Caco-2 (cell line): Measurements from ENCODE around the gene ATP8B4. TPM values are rescaled to one million over a fixed set of nuclear protein-coding genes. Genes with fewer than 3 reads are reported as not detected.

Experiments used
- BruUV-seq: library from RNA; stranded (reverse); fragments of 400-500 nt; replicated peaks from 2 replicates; lab custom pipeline; 2021; lab: Mats Ljungman, UMichigan
- CTCF ChIA-PET: fragments of 300-600 bp; sonication (Branson Sonifier 250); formaldehyde crosslinking; loops from one replicate; lab custom pipeline; 2022; ENCODE audit warnings: antibody characterized with exemption; lab: Charles Lee
- POLR2A ChIA-PET: fragments of 300-600 bp; sonication (Branson Sonifier 250); formaldehyde crosslinking; loops from one replicate; lab custom pipeline; 2022; ENCODE audit warnings: antibody characterized with exemption; lab: Charles Lee
- DNase-seq, 2 experiments: peaks; one replicate each; pipeline versions ENCODE4 v3.0.0 to v3.0.0-alpha.2; 2020 to 2022
- H3K27me3 ChIP-seq: replicated peaks from 2 replicates; pipeline ENCODE4 v1.6.0; 2011; ENCODE audit warnings: low read length; ENCODE audit not compliant: control insufficient read depth, insufficient read depth
- H3K36me3 ChIP-seq: 2 replicates; pipeline ENCODE4 v1.5.1; 2011; ENCODE audit warnings: low read length; ENCODE audit not compliant: control insufficient read depth, insufficient read depth
- H3K4me1 ChIP-seq: fragments of 250-450 bp; sonication (Bioruptor Pico); 2 replicates; pipeline ENCODE4 v1.5.1; 2020; ENCODE audit warnings: mild to moderate bottlenecking
- H3K4me3 ChIP-seq: 2 replicates; pipeline ENCODE4 v1.5.1; 2011; ENCODE audit warnings: low read depth, mild to moderate bottlenecking, control low read depth, low read length
- H3K9me3 ChIP-seq: fragments of 250-450 bp; sonication (Bioruptor Pico); 2 replicates; pipeline ENCODE4 v1.5.1; 2020; ENCODE audit warnings: mild to moderate bottlenecking, moderate library complexity
- H3K27ac Mint-ChIP-seq: one replicate; pipeline ENCODE4 v1.8.0; 2022; ENCODE audit warnings: mixed read lengths; ENCODE audit not compliant: unreplicated experiment
- H3K27me3 Mint-ChIP-seq: one replicate; pipeline ENCODE4 v1.8.0; 2022; ENCODE audit warnings: mixed read lengths; ENCODE audit not compliant: insufficient read depth, unreplicated experiment
- H3K36me3 Mint-ChIP-seq: one replicate; pipeline ENCODE4 v1.8.0; 2022; ENCODE audit warnings: mild to moderate bottlenecking, mixed read lengths; ENCODE audit not compliant: insufficient read depth, unreplicated experiment
- H3K4me1 Mint-ChIP-seq: one replicate; pipeline ENCODE4 v1.8.0; 2022; ENCODE audit warnings: low read depth, mixed read lengths; ENCODE audit not compliant: unreplicated experiment
- H3K4me3 Mint-ChIP-seq: one replicate; pipeline ENCODE4 v1.8.0; 2022; ENCODE audit warnings: mild to moderate bottlenecking, moderate library complexity, mixed read lengths; ENCODE audit not compliant: unreplicated experiment
- H3K9me3 Mint-ChIP-seq: one replicate; pipeline ENCODE4 v1.8.0; 2022; ENCODE audit warnings: mixed read lengths; ENCODE audit not compliant: unreplicated experiment
- intact Hi-C: fragments of 100-400 bp; cut with micrococcal nuclease; formaldehyde crosslinking; loops from one replicate; pipeline ENCODE4 v1.10.0; 2022; ENCODE audit not compliant: unreplicated experiment
- total RNA-seq: library from RNA; stranded (reverse); gene quantifications from 2 replicates; pipeline ENCODE4 v1.2.3, GENCODE V29; 2022
- TF ChIP-seq, protein P1 (sequence below), 2 experiments: fragments of 200-600 bp in 1 of 2; IDR thresholded peaks; 1 replicate in 1 of 2; 2 replicates in 1 of 2; pipeline versions ENCODE4 v1.5.1 to v1.8.0; 2011 to 2022; ENCODE audit warnings: antibody characterized with exemption in 1 of 2, control low read depth in 1 of 2, inconsistent platforms in 1 of 2, low read depth in 1 of 2, low read length in 1 of 2, mild to moderate bottlenecking in 1 of 2, moderate library complexity in 1 of 2; ENCODE audit not compliant: insufficient read depth in 1 of 2, severe bottlenecking in 1 of 2, unreplicated experiment in 1 of 2

ATP8B4 gene
- total RNA-seq, 1 experiment from 2014 or later: 0.57 TPM

DNA sequence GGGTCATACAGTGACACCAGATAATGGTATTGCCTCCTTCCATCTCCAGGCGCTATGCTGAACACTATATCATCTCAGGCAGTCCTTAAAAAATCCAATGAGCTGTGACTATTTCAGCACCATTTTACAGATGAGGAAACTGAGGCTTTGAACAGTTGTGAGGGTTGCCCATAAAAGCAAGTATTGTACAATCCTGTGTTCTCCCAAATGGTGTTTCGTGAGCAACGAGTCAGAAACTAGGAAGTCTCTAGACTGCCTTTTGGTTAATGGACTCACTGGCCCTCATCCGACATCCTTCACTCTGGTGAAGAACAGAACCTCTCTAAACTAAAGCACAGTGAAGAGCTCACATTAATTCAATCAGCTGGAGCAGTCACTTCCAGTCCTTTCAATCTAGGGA is 61.8 kb downstream of the ATP8B4 start:
- H3K4me3 Mint-ChIP-seq: no peak overlapping the region
- no peaks in the 10 kb centered on the region for H3K36me3 Mint-ChIP-seq
- no peaks in the 10 kb centered on the region for H3K4me1 Mint-ChIP-seq
- no peak for DNase-seq
- ChIA-PET CTCF (no interaction called here), POLR2A (no interaction called here)
- H3K27me3 Mint-ChIP-seq: no peaks in the 10 kb centered on the region
- no peaks in the 10 kb centered on the region for H3K27me3 ChIP-seq
- no peaks in the 10 kb centered on the region for H3K9me3 Mint-ChIP-seq
- no peak overlapping the region for H3K4me3 ChIP-seq
- BruUV-seq: no TSS peak
- H3K36me3 ChIP-seq: no peaks in the 10 kb centered on the region
- intact Hi-C loops: no loop called here
- H3K9me3 ChIP-seq: no peaks in the 10 kb centered on the region
- H3K4me1 ChIP-seq: no peaks in the 10 kb centered on the region
- TF ChIP-seq, protein P1, sequence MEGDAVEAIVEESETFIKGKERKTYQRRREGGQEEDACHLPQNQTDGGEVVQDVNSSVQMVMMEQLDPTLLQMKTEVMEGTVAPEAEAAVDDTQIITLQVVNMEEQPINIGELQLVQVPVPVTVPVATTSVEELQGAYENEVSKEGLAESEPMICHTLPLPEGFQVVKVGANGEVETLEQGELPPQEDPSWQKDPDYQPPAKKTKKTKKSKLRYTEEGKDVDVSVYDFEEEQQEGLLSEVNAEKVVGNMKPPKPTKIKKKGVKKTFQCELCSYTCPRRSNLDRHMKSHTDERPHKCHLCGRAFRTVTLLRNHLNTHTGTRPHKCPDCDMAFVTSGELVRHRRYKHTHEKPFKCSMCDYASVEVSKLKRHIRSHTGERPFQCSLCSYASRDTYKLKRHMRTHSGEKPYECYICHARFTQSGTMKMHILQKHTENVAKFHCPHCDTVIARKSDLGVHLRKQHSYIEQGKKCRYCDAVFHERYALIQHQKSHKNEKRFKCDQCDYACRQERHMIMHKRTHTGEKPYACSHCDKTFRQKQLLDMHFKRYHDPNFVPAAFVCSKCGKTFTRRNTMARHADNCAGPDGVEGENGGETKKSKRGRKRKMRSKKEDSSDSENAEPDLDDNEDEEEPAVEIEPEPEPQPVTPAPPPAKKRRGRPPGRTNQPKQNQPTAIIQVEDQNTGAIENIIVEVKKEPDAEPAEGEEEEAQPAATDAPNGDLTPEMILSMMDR (IDR thresholded peaks at IDR 0.05; ENCODE audit: insufficient read depth in 1 of 2, low read depth in 1 of 2, low read length in 1 of 2, severe bottlenecking in 1 of 2, unreplicated experiment in 1 of 2): no peak
- H3K27ac Mint-ChIP-seq: no peak overlapping the region

DNA sequence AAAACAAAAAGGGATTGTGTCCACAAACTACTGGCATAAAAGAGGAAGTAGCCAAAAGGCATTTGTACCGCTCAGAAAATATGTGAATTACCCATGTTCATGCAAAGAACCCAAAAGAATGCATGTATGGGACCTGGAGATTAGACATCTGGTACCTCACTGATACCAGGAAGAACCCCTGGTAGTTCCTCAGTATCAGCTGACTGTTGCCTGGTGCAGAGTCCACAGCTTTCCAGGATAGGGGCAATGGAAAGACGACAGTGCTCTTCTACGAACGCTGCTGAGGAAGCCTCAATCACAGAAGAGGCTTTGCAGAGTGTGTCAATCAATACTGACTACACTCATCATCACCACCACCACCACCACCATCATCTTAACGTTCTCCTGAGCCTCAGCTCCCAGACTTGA is 63.3 kb downstream of the ATP8B4 start:
- Histone ChIP-seq H3K27me3 (no peaks in the 10 kb centered on the region), H3K9me3 (no peaks in the 10 kb centered on the region), H3K4me1 (no peaks in the 10 kb centered on the region), H3K4me3 (no peak overlapping the region), H3K36me3 (no peaks in the 10 kb centered on the region)
- POLR2A ChIA-PET: no interaction called here
- Mint-ChIP-seq H3K36me3 (no peaks in the 10 kb centered on the region), H3K27me3 (no peaks in the 10 kb centered on the region), H3K4me3 (no peak overlapping the region), H3K4me1 (no peaks in the 10 kb centered on the region), H3K27ac (no peak overlapping the region), H3K9me3 (no peaks in the 10 kb centered on the region)
- DNase-seq: no peak
- intact Hi-C loops: no loop called here
- no TSS peak for BruUV-seq
- CTCF ChIA-PET: interaction anchor here (1.0 kb wide), 1 partner anchor 179 kb away, joined by 4 read pairs; no protein-coding TSS in a partner anchor
- TF ChIP-seq, protein P1 (IDR thresholded peaks at IDR 0.05; ENCODE audit: insufficient read depth in 1 of 2, low read depth in 1 of 2, low read length in 1 of 2, severe bottlenecking in 1 of 2, unreplicated experiment in 1 of 2): no peak

DNA sequence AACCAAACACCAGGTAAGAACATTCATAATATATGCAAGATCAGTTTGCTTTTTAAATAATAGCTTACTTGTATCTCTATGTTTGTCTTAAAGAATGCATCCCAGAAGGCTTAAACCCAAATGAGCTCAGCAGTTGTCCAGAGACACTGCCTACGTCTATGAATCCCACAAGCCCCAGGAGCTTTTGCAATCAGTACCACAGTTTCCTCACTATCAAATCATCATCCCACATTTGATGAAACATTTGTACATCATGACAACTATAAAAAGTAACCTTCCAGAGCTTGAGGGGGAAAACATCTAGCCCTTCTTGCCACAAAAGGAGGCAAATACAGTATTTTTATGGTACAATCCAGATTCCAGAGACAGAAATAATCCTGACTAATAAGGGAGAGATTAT is 63.7 kb downstream of the ATP8B4 start:
- no peaks in the 10 kb centered on the region for H3K4me1 ChIP-seq
- H3K4me3 ChIP-seq: no peak overlapping the region
- Mint-ChIP-seq H3K36me3 (no peaks in the 10 kb centered on the region), H3K27ac (no peak overlapping the region), H3K4me3 (no peak overlapping the region), H3K9me3 (no peaks in the 10 kb centered on the region), H3K4me1 (no peaks in the 10 kb centered on the region), H3K27me3 (no peaks in the 10 kb centered on the region)
- POLR2A ChIA-PET: no interaction called here
- intact Hi-C loops: no loop called here
- no peaks in the 10 kb centered on the region for H3K9me3 ChIP-seq
- TF ChIP-seq, protein P1 (IDR thresholded peaks at IDR 0.05; ENCODE audit: insufficient read depth in 1 of 2, low read depth in 1 of 2, low read length in 1 of 2, severe bottlenecking in 1 of 2, unreplicated experiment in 1 of 2): no peak
- CTCF ChIA-PET: interaction anchor here (1.0 kb wide), 1 partner anchor 179 kb away, joined by 4 read pairs; no protein-coding TSS in a partner anchor
- H3K27me3 ChIP-seq: no peaks in the 10 kb centered on the region
- H3K36me3 ChIP-seq: no peaks in the 10 kb centered on the region
- DNase-seq: no peak
- no TSS peak for BruUV-seq
